Measurements from ENCODE around the gene NDUFS8. TPM values are rescaled to one million over a fixed set of nuclear protein-coding genes. Genes with fewer than 3 reads are reported as not detected.

Gene NDUFS8
- total and polyA plus RNA-seq, 10 of the 15 experiments (the other 5 are each of a cell fraction or from before 2014, with no cell fraction given), result 17.6 to 308 (median 120) TPM

- TF ChIP-seq NKRF (conservative IDR thresholded peaks at IDR 0.05) (no peak; the same call in 1 of the 2 replicates), HDGF (IDR thresholded peaks at IDR 0.05) (0 out of 2 replicates have a peak, but pooled peaks have one; percentile 31), IRF4 (IDR thresholded peaks at IDR 0.05; ENCODE audit: low read depth, low read length) (no peak), SIN3A (IDR thresholded peaks at IDR 0.05; ENCODE audit: low read depth, low read length) (no peak), CHD1 (IDR thresholded peaks at IDR 0.05; ENCODE audit: low read depth, low read length) (no peak), SIX5 (IDR thresholded peaks at IDR 0.05; ENCODE audit: low read depth, low read length, severe bottlenecking) (no peak), ZNF217 (IDR thresholded peaks at IDR 0.05) (no peak), FOXK2 (IDR thresholded peaks at IDR 0.05) (no peak), SRF (IDR thresholded peaks at IDR 0.05; ENCODE audit: low read depth in 2 of 2, low read length in 2 of 2) (no peak), POLR2A (IDR thresholded peaks at IDR 0.05; ENCODE audit: low read depth, low read length) (0 out of 2 replicates have a peak, but pooled peaks have one; percentile 28), RELA (IDR thresholded peaks at IDR 0.05; ENCODE audit: borderline replicate concordance, partially characterized antibody) (no peak), YBX1 (IDR thresholded peaks at IDR 0.05) (no peak), ASH2L (IDR thresholded peaks at IDR 0.05; ENCODE audit: borderline replicate concordance, low read depth) (no peak), E2F4 (IDR thresholded peaks at IDR 0.05; ENCODE audit: low read depth, low read length) (no peak), TCF12 (IDR thresholded peaks at IDR 0.05; ENCODE audit: low read depth, low read length) (peak; percentile 72; the same call in 1 of the 2 replicates), RB1 (IDR thresholded peaks at IDR 0.05; ENCODE audit: borderline replicate concordance) (no peak), SKIL (IDR thresholded peaks at IDR 0.05; ENCODE audit: low read depth, poor library complexity, severe bottlenecking) (no peak), KAT2A (conservative IDR thresholded peaks at IDR 0.05; ENCODE audit: control insufficient read depth, low read depth, low read length) (no peak), NR2F1 (conservative IDR thresholded peaks at IDR 0.05) (peak; percentile 87), RELB (IDR thresholded peaks at IDR 0.05; ENCODE audit: low read depth) (no peak), LARP7 (IDR thresholded peaks at IDR 0.05) (no peak), E2F8 (IDR thresholded peaks at IDR 0.05; ENCODE audit: low read depth, partially characterized antibody) (no peak), SMAD5 (IDR thresholded peaks at IDR 0.05; ENCODE audit: low read depth) (no peak)
Observed at GRCh38 chr11:68038226-68038717, 7.8 kb downstream of the NDUFS8 start (continued).

Measured in GM12878 (cell line).